Caki2 (cell line): Measurements from ENCODE around the gene ELMOD3. TPM values are rescaled to one million over a fixed set of nuclear protein-coding genes. Genes with fewer than 3 reads are reported as not detected.
"Not testable (repeated sequence)": the region's sequence is repeated elsewhere in the genome, so short reads cannot be mapped to it uniquely, and the experiment has no call there.

Experiments used
- DNase-seq: peaks from one replicate; pipeline ENCODE4 v3.0.0-alpha.2; 2015; ENCODE audit warnings: low read depth
- in situ Hi-C: cut with HindIII; loops from 2 replicates; pipeline ENCODE4 v1.10.0; 2016; ENCODE audit warnings: low sequenced_read_pairs, low pct_unique_long_range_greater_than_20kb, mixed read lengths
- total RNA-seq: library from RNA; depleted of rRNA; stranded (reverse); fragments of >200 nt; shearing (Covaris generic); gene quantifications from 2 replicates; pipeline ENCODE4 v1.2.3, GENCODE V29; 2014; ENCODE audit warnings: low replicate concordance

Gene ELMOD3
- total RNA-seq, 1 experiment from 2014 or later, result 21.3 TPM

DNA sequence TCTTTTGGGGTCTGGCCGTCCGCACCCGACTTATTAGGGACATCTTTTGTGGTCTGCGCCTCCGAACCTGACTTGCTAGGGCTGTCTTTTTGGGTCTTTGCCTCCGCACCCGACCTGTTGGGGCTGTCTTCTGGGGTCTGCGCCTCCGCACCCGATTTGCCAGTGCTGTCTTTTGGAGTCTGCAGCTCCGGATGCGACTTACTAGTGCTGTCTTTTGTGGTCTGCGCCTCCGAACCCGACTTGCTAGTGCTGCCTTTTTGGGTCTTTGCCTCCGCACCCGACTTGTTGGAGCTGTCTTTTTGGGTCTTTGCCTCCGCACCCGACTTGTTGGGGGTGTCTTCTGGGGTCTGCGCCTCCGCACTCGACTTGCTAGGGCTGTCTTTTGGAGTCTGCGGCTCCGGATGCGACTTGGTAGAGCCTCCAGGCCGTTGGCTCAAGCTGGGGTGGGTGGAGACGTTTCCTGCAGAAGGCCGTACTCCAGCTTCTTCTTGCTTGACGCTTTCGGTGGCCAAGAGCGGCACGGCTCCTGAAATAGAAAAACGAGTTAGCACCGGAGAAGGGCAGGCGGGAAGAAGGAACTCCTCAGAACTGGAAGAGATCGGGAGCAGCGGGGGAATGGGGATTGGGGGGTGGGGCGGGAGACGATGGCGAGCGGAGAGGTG, 27.3 kb upstream of the ELMOD3 start:
- in situ Hi-C loops, result no loop called here
- DNase-seq, result peak; percentile 36

DNA sequence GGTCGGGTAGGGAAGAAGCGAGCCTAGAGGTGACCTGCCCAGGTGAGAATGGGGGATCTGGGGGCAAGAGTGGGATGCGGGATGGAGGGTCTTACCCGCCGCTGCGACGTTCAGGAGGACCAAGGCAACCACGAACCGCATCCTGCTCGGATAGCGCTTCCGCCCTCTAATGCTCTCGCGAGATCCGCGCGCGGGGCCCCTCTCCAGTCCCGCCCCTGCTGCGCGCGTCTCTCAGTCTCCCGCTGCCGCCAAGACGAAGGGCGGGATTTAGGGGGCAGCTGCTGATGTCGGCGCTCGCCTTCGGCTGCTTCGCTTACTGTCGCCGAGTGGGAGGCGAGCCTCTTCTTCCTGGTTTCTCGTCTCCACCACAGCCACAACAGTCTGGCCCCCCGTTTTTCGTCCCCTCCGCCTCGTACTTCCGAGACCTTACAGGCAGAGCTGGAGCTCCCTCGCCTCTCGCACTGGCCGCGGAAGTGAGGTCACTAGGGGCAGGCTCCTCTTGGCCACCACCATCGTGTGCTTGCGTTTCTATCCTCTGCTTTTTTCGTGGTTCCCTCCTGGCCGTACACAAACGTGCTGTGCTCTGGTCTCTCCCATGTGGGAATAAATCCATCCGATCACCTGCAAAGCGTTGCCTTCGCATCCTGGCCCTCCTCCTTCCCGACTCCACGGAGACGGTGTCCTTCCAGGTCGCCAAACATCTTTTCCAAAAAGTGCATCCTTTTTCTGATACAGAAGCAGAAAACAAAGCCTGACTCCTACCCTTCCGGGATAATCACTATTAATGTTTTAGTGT, 26.5 kb upstream of the ELMOD3 start, which contains the start of gene TGOLN2:
Gene TGOLN2, minus strand, starts transcription at position 168 of the 796 bp plus-strand sequence. Its CDS starts 27 bp downstream, at position 141.
- in situ Hi-C loops, result no loop called here
- DNase-seq, result peak; percentile 93

DNA sequence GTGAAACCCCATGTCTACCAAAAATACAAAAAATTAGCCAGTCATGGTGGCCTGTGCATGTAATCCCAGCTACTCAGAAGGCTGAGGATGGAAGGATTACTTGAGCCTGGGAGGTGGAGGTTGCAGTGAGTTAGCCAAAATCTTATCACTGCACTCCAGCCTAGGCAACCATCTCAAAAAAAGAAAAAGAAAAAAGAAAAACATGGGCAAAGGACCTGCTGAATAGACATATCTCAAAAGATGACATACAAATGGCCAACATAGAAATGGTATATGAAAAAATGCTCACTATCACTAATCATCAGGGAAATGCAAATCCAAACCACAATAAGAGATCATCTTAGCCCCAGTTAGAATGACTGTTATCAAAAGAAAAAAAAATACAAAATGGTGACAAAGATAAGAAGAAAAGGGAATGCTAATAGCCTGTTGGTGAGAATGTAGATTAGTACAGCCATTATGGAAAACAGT, 25.4 kb upstream of the ELMOD3 start:
- in situ Hi-C loops, result no loop called here
- DNase-seq, result no peak

DNA sequence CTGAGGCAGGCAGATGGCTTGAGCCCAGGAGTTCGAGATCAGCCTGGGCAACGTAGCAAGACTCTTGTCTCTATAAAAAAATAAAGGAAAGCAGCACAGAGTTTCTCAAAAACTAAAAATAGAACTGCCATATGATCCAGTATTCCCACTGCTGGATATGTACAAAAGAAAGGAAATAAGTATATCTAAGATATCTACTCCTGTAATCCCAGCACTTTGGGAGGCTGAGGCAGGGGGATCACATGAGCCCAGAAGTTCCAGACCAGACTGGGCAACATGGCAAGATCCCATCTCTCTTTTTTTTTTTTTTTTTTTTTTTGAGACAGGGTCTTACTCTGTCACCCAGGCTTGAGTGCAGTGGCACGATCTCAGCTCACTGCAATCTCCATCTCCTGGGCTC, 24.9 kb upstream of the ELMOD3 start:
- in situ Hi-C loops, DNase-seq: not testable (repeated sequence)

DNA sequence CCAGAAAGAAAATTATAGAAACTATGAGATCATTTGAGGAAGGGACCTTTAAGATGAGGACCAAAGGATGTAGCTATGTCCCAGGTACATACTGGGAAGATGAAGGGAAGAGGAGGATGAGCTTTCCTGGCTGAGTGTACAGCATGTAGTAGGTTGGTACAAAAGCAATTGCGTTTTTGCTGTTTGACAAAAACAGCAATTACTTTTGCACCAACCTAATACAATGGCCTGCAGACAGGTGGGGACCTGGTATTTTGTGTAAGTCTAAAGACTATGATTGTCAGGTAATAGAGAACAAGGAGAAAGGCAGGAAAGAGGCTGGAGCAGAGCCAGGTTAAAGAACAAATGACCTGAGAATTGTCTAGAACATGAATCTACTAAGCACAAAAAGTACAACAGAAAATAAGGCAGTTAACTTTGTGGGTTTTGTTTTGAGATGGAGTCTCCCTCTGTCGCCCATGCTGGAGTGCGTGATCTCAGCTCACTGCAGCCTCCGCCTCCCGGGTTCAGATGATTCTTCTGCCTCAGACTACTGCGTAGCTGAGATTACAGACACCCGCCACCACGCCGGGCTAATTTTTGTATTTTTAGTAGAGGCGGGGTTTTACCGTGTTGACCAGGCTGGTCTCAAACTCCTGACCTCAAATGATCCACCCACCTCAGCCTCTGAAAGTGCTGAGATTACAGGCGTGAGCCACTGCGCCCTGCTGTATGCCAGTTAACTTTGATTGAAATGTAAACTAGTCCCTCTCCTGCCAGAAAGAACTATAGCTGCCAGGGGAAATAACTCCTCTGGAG, 23.5 kb upstream of the ELMOD3 start:
- DNase-seq, result no peak
- in situ Hi-C loops, result no loop called here

DNA sequence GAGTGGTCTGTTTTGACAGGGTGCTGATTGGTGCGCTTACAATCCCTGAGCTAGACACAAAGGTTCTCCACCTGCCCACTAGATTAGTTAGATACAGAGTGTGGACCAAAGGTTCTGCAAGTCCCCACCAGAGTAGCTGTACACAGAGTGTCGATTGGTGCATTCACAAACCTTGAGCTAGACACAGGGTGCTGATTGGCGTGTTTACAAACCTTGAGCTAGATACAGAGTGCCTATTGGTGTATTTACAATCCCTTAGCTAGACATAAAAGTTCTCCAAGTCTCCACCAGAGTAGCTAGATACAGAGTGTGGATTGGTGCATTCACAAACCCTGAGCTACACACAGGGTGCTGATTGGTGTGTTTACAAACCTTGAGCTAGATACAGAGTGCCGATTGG, 20.7 kb upstream of the ELMOD3 start:
- DNase-seq, in situ Hi-C loops: not testable (repeated sequence)

DNA sequence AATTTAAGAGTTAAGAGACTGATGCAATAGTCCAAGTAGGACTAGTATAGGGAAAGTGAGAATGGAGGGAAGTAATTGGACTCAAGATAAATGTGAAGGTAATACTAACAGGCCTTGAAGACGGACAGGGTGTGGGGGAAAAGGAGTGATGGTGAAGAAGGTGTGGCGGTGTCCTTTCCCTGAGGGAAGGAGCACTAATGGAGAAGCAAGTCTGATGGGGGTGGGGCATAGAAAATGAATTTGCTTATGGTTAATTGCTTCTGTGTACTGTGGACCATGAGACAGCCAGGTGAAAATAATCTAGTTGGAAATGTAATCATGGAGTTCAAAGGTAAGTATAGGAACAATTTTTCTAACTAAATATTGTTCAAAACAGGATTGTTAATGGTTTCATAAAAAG, 19.6 kb upstream of the ELMOD3 start:
- DNase-seq, result no peak
- in situ Hi-C loops, result no loop called here

DNA sequence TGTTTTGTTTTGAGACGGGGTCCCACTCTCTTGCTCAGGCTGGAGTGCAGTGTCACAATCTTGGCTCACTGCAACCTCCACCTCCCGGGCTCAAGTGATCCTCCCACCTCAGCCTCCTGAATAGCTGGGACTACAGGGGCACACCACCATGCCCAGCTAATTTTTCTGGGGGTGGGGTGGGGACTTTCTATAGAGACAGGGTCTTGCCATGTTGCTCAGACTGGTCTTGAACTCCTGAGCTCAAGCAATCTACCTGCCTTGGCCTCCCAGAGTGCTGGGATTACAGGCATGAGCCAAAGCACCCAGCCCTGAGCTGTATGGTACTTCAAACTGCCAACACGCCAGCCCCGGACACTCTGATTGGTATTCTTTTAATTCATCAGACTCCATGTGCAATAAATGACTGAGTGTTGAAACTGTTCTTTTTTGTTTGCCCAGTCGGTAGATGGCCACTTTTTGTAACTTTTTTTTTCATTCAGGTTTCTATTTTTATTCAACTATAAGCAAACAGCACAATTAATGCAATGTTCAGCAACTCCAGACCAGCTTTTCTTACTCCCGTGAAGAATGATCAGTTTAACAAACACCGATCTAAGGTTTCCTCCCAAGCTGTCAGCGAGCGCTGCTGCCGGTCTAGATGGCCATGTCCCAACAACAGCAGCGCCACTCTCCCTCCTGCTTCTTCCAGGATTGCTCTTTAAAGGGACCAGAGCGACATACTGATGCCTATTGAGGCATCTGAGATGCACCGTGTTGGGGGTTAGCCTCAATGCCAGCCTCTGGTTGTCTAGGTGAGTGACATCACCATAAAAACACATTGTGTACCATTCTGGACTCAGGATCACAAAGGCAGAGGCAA, 14.3 kb upstream of the ELMOD3 start:
- in situ Hi-C loops, result no loop called here
- no peak for DNase-seq

DNA sequence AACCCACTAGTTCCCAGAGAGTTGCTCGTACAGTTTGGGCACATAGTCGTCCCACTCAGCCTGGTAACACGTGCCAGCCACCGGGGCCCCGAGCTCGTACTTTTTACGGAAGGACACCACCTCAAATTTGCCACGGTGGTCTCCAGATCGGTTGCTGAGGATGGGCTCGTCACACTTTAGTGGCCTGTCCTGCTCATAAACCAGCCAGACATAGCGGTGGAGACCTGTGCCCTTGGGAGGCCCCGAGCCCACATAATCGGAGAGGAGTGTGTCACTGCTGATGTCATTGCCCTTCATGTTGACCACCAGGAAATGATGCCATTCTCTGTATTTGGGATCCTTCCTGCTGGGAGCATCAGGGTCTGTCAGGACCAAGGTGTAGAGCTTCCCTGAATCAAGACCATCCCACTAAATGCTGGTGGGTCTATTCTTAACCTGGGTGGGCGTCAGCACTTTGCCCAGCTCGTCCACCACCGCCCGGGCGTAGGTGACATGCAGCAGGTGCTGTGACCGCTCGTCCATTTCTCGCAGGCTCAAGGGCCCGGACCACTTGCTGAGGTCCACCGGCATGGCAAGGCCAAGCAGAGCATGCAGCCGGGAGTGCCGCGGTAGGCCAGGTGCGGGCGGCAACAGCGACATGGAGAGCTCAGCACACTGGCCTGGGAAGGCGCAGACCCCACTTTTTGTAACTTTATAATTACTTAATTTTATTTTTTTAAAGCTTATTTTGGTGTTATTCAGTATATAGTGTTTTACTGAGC, 13.1 kb upstream of the ELMOD3 start:
- in situ Hi-C loops, result no loop called here
- no peak for DNase-seq

DNA sequence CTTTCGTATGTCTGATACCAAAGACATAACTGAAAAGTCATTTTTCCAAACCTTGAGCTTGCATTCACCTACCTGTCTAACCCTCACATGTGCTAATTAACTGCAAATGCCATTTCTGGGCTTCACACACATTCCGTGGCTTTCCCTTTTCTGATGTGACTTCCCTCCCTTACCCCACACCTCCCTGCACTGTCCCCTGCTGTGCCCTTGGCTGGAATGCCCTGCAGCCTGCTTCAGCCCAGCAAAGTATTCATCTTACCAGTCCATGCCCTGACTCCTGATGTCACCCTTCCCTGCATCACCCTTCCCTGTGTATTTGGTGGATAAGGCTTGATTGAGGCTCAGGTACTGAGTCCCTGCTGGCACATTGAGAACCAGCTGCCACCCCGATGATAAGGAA, 12.4 kb upstream of the ELMOD3 start:
- DNase-seq, result no peak
- in situ Hi-C loops, result no loop called here

DNA sequence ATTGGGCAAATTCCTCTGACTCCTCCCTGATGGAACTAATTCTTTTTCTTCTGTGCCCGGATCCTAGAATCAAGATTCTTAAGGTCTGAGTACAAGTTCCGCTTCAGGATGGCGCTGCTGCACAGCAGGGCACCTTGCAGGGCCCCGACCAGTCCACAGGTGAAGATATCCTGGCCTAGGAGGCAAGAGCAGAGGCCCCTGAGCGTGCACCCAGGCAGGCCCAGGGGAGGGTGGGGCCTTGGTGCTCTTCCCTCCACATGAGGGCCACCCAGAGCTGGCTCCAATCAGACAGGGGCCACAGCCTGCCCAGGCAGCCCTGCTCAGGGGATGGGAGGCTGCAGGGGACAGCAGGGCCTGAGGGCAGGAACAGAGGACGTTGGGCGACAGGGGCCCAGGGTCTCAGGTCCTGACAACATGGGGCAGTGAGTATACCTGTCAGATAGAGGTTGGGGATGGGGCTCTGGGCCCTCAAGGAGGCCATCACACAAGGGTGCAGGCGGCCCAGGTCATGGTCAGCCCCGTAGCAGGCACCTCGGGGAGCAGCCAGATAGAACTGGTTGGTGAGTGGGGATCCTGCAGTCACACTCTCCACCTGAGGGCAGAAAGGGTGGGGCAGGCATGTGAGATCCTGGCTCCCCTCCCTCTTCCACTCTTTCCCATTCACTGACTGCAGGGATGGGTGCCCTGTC, 11.2 kb upstream of the ELMOD3 start:
- DNase-seq, in situ Hi-C loops: not testable (repeated sequence)

DNA sequence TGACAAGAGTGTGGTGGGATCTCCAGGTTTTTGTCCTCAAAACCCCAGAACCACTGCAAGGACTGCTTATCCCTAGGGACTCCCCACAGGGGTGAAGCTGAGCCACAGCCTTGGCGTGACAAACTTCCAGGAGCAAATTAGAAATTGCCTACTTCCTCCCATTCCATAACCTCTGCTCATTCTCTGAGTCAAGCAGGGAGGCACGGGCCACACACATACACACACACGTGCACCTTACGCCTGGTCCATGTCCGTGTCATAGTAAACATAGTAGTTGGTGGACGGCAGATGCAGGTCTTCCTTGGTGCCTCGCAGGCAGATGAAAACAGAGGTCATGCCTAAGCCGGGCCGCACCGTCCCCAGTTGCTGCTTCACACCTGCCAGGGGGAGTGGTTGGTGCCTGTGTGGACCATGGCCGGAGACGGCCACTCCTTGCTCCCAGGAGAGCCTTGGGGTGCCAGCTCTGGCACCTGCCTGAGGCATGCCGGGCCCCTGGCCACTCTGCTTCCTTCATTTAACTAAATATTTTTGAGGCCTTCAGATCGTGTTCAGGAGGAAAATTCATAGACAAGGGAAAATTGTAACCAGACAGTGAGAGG, 10.1 kb upstream of the ELMOD3 start:
- DNase-seq, result no peak
- in situ Hi-C loops, result no loop called here

DNA sequence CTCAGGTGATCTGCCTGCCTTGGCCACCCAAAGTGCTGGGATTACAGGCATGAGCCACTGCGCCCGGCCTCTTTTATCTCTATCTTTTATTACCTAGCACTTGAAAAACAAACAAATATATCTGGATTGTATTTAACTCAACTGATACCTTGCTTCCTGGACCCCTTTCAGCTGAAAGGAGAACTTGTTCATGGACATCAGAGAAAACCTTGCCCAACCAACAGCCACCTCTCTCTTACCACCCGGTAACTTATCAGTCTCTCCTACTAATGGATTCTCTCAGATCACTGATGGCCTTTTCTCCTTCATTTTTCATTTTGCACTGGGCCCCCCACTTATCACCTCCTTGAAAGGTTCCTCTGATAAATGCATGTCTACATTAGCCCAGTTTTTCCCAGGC, 7.0 kb upstream of the ELMOD3 start:
- DNase-seq, result no peak
- in situ Hi-C loops, result no loop called here

DNA sequence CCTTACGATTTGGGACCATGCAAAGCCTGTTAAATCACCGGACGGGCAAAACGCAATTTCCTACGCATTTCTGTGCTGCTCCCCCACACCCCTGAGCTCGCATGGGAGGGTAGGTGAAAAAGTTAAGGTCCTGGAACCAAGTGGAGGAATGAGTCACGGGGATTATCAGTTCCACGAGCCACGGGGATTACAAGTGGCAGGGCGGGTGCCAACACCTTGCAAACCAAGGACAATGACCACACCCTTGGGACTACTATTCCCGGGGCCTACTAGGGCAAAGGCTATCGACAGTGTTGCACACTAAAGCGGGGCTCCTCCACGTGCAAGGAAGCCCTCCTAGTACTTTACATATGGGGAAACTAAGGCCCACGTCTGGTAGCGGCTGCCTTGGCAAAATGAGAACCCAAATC, 688 bp upstream of the ELMOD3 start:
- no peak for DNase-seq
- in situ Hi-C loops, result no loop called here

DNA sequence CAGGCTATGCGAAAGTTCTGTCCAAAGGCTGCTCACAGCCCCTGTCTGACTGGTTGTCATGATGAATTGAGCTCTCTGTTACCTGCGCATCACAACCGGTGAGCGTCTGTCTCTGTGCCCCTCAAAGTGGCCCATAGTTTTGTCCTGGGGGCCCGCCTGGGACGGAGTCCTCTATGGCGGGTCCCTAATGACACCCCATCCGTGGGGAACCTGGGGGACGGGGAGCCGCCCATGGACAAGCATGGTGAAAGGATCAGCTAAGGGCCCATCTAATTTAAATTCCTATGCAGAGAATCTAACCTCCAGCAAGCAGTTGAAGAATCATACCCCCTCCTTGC, 473 bp downstream of the ELMOD3 start:
- DNase-seq, result no peak
- in situ Hi-C loops, result no loop called here

DNA sequence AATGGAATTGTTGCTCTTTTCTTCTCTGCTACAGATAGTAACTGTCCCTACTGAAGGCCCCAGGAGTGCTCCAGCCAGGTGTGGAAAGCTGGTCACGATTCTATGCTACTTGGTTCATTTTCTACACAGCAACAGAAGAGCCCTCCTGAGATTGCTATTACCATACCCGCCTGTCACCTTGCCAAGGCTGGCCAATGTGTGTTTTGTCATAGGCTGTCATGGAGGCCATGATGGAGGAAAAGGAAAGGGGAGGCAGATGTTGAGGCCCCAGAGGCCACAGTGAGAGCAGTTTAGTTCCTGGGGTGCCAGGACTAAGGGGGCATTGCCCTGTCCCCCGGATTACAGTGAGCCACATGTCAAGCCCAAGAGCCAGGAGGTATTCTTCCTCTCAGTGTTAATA, 952 bp downstream of the ELMOD3 start:
- in situ Hi-C loops, result no loop called here
- DNase-seq, result no peak

DNA sequence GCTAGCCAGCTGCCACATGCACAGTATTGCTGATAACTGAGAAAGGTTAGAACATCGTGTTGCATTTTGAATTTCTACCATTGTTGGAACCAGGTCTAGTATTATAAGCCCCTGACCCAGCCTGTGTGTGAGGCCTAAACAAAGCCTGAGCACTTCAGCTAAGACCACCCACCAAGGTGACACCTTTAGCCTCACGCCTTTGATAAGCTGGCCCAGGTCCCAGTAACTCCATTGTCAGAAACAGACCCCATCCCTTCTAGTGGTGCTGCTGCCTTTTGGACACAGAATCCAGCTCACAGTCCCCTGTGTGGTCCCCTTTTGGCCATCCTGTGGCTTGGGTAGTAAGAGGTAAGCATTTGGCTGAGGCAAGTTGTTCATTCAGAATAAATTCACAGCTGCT, 1.6 kb downstream of the ELMOD3 start:
- in situ Hi-C loops, result no loop called here
- no peak for DNase-seq
